ENCODE measurements around the gene SPAG17. TPM values are rescaled to one million over a fixed set of nuclear protein-coding genes. Genes with fewer than 3 reads are reported as not detected.

SPAG17 gene
- polyA plus RNA-seq, 1 donor (not counting 4 experiments of a cell fraction or from before 2014, with no cell fraction given): 0.52 TPM

- Histone ChIP-seq H3K27ac (ENCODE audit: control insufficient read depth, insufficient read depth, low read length) (no peak overlapping the region), H3K9ac (ENCODE audit: control insufficient read depth, extremely low read depth, insufficient read depth, low read length) (no peak overlapping the region), H3K36me3 (ENCODE audit: control insufficient read depth in 2 of 2, extremely low read depth in 1 of 2, insufficient read depth in 2 of 2, low read length in 2 of 2) (no peaks in the 10 kb centered on the region), H3K9me1 (ENCODE audit: control insufficient read depth, extremely low read depth, insufficient read depth, low read length) (no peaks in the 10 kb centered on the region), H3K4me3 (ENCODE audit: control insufficient read depth in 2 of 3, extremely low read depth in 1 of 3, insufficient read depth in 2 of 3, low read depth in 1 of 3, low read length in 3 of 3) (no peak overlapping the region), H4K20me1 (ENCODE audit: control insufficient read depth, extremely low read depth, insufficient read depth, low read length) (no peaks in the 10 kb centered on the region), H3K9me3 (ENCODE audit: control insufficient read depth, low read depth, low read length) (no peaks in the 10 kb centered on the region), H2AFZ (ENCODE audit: control insufficient read depth, low read length) (no peak overlapping the region), H3K27me3 (ENCODE audit: control insufficient read depth, extremely low read depth, insufficient read depth, low read length) (no peaks in the 10 kb centered on the region), H3K4me2 (ENCODE audit: control insufficient read depth, extremely low read depth, insufficient read depth, low read depth, low read length) (no peak overlapping the region), H3K79me2 (ENCODE audit: control insufficient read depth, insufficient read depth, low read length) (no peaks in the 10 kb centered on the region), H3K4me1 (ENCODE audit: control insufficient read depth, extremely low read depth, insufficient read depth, low read length) (no peaks in the 10 kb centered on the region)
- no peak for DNase-seq (ENCODE audit: low read depth, low spot score)
- no peak for FAIRE-seq
- TF ChIP-seq EZH2 (IDR thresholded peaks at IDR 0.05; ENCODE audit: low read length): no peak
- no peak for TF ChIP-seq CTCF (optimal IDR thresholded peaks at IDR 0.05 in 1 of 3, IDR thresholded peaks at IDR 0.05 in 1 of 3, conservative IDR thresholded peaks at IDR 0.05 in 1 of 3; ENCODE audit: extremely low read depth in 1 of 3, insufficient read depth in 2 of 3, low read length in 3 of 3)
- dilution Hi-C loops (cut with MboI; ENCODE audit: extremely low pct_ligation_motif_present, low sequenced_read_pairs): no loop called here
Observed at GRCh38 chr1:118084400-118084799, 100.6 kb downstream of the SPAG17 start.

DNA sequence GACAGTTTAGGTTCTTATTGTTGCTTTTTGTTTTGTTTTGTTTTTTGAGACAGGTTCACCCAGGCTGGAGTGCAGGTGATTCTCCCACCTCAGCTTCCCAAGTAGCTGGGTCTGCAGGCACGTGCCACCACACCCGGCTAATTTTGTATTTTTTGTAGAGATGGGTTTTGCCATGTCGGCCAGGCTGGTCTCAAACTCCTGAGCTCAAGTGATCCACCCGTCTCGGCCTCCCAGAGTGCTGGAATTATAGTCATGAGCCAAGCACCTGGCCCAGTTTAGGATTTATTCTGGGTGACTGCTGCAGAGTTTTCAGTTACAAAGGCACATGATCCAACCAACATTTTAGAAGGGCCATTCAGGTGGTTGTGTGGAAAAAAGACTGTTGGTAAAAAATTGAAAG is 102.0 kb downstream of the SPAG17 start:
- DNase-seq (ENCODE audit: low read depth, low spot score) (no peak), FAIRE-seq (no peak)
- H3K9me3 ChIP-seq (ENCODE audit: control insufficient read depth, low read depth, low read length): no peaks in the 10 kb centered on the region
- H3K27ac ChIP-seq (ENCODE audit: control insufficient read depth, insufficient read depth, low read length): no peak overlapping the region
- dilution Hi-C loops (cut with MboI; ENCODE audit: extremely low pct_ligation_motif_present, low sequenced_read_pairs): no loop called here
- H3K4me3 ChIP-seq (ENCODE audit: control insufficient read depth in 2 of 3, extremely low read depth in 1 of 3, insufficient read depth in 2 of 3, low read depth in 1 of 3, low read length in 3 of 3): no peak overlapping the region
- H3K4me2 ChIP-seq (ENCODE audit: control insufficient read depth, extremely low read depth, insufficient read depth, low read depth, low read length): no peak overlapping the region
- H3K4me1 ChIP-seq (ENCODE audit: control insufficient read depth, extremely low read depth, insufficient read depth, low read length): no peaks in the 10 kb centered on the region
- H3K79me2 ChIP-seq (ENCODE audit: control insufficient read depth, insufficient read depth, low read length): no peaks in the 10 kb centered on the region
- H3K9ac ChIP-seq (ENCODE audit: control insufficient read depth, extremely low read depth, insufficient read depth, low read length): no peak overlapping the region
- TF ChIP-seq CTCF (optimal IDR thresholded peaks at IDR 0.05 in 1 of 3, IDR thresholded peaks at IDR 0.05 in 1 of 3, conservative IDR thresholded peaks at IDR 0.05 in 1 of 3; ENCODE audit: extremely low read depth in 1 of 3, insufficient read depth in 2 of 3, low read length in 3 of 3) (no peak), EZH2 (IDR thresholded peaks at IDR 0.05; ENCODE audit: low read length) (no peak)
- no peaks in the 10 kb centered on the region for H3K27me3 ChIP-seq (ENCODE audit: control insufficient read depth, extremely low read depth, insufficient read depth, low read length)
- no peak overlapping the region for H2AFZ ChIP-seq (ENCODE audit: control insufficient read depth, low read length)
- H3K36me3 ChIP-seq (ENCODE audit: control insufficient read depth in 2 of 2, extremely low read depth in 1 of 2, insufficient read depth in 2 of 2, low read length in 2 of 2): no peaks in the 10 kb centered on the region
- H3K9me1 ChIP-seq (ENCODE audit: control insufficient read depth, extremely low read depth, insufficient read depth, low read length): no peaks in the 10 kb centered on the region
- H4K20me1 ChIP-seq (ENCODE audit: control insufficient read depth, extremely low read depth, insufficient read depth, low read length): no peaks in the 10 kb centered on the region
